ENCODE measurements around the gene COL6A1. TPM values are rescaled to one million over a fixed set of nuclear protein-coding genes. Genes with fewer than 3 reads are reported as not detected.
"Not testable (repeated sequence)": the region's sequence is repeated elsewhere in the genome, so short reads cannot be mapped to it uniquely, and the experiment has no call there.

Gene COL6A1
- polyA plus RNA-seq, 1 experiment, result 493 TPM

- CTCF ChIA-PET, result no interaction called here
- no peak overlapping the region for H3K27ac ChIP-seq (ENCODE audit: low read depth, low read length)
- DNase-seq (ENCODE audit: low read depth, low spot score), result no peak
- POLR2A ChIA-PET, result interaction anchor here (2.5 kb wide), 1 partner anchor 8 kb away, joined by 12 read pairs; no protein-coding TSS in a partner anchor
- peaks cover 29% of the 10 kb centered on the region for H3K9me3 ChIP-seq (ENCODE audit: control insufficient read depth, insufficient read depth, low read length)
- no peak for TF ChIP-seq CTCF (IDR thresholded peaks at IDR 0.05; ENCODE audit: low read depth, low read length)
- no peaks in the 10 kb centered on the region for H3K27me3 ChIP-seq (ENCODE audit: control insufficient read depth, insufficient read depth, low read length)
- no peak overlapping the region for H3K4me3 ChIP-seq (ENCODE audit: low read depth, low read length)
Measured at GRCh38 chr21:46040707-46041106, 59.1 kb downstream of the COL6A1 start.

GRCh38 chr21:46041183-46041582 lies 59.6 kb downstream of the COL6A1 start:
- ChIA-PET CTCF (no interaction called here), POLR2A (no interaction called here)
- no peak for TF ChIP-seq CTCF (IDR thresholded peaks at IDR 0.05; ENCODE audit: low read depth, low read length)
- no peak overlapping the region for H3K4me3 ChIP-seq (ENCODE audit: low read depth, low read length)
- DNase-seq (ENCODE audit: low read depth, low spot score), result no peak
- no peak overlapping the region for H3K27ac ChIP-seq (ENCODE audit: low read depth, low read length)
- H3K27me3 ChIP-seq (ENCODE audit: control insufficient read depth, insufficient read depth, low read length), result no peaks in the 10 kb centered on the region
- peaks cover 29% of the 10 kb centered on the region for H3K9me3 ChIP-seq (ENCODE audit: control insufficient read depth, insufficient read depth, low read length)

GRCh38 chr21:46045154-46045553 lies 63.6 kb downstream of the COL6A1 start:
- peaks cover 3% of the 10 kb centered on the region; the same call in 1 of the 2 replicates for H3K9me3 ChIP-seq (ENCODE audit: control insufficient read depth, insufficient read depth, low read length)
- no peak overlapping the region for H3K27ac ChIP-seq (ENCODE audit: low read depth, low read length)
- ChIA-PET POLR2A (interaction anchor here (1.0 kb wide), 1 partner anchor 9 kb away, joined by 4 read pairs; no protein-coding TSS in a partner anchor), CTCF (no interaction called here)
- no peak overlapping the region for H3K4me3 ChIP-seq (ENCODE audit: low read depth, low read length)
- no peaks in the 10 kb centered on the region for H3K27me3 ChIP-seq (ENCODE audit: control insufficient read depth, insufficient read depth, low read length)
- no peak for TF ChIP-seq CTCF (IDR thresholded peaks at IDR 0.05; ENCODE audit: low read depth, low read length)
- DNase-seq (ENCODE audit: low read depth, low spot score), result no peak

GRCh38 chr21:46046471-46046870 lies 64.9 kb downstream of the COL6A1 start:
- peaks cover 10% of the 10 kb centered on the region for H3K9me3 ChIP-seq (ENCODE audit: control insufficient read depth, insufficient read depth, low read length)
- POLR2A ChIA-PET, result no interaction called here
- no peak for DNase-seq (ENCODE audit: low read depth, low spot score)
- H3K27me3 ChIP-seq (ENCODE audit: control insufficient read depth, insufficient read depth, low read length), result no peaks in the 10 kb centered on the region
- CTCF ChIA-PET, result no interaction called here
- TF ChIP-seq CTCF (IDR thresholded peaks at IDR 0.05; ENCODE audit: low read depth, low read length), result no peak
- no peak overlapping the region for H3K27ac ChIP-seq (ENCODE audit: low read depth, low read length)
- H3K4me3 ChIP-seq (ENCODE audit: low read depth, low read length), result no peak overlapping the region

- H3K4me3 ChIP-seq (ENCODE audit: low read depth, low read length); H3K27ac ChIP-seq (ENCODE audit: low read depth, low read length); DNase-seq (ENCODE audit: low read depth, low spot score); H3K27me3 ChIP-seq (ENCODE audit: control insufficient read depth, insufficient read depth, low read length); POLR2A ChIA-PET; CTCF ChIA-PET: not testable (repeated sequence)
- H3K9me3 ChIP-seq (ENCODE audit: control insufficient read depth, insufficient read depth, low read length), result peaks cover 12% of the 10 kb centered on the region
Measured at GRCh38 chr21:46046906-46047305, 65.3 kb downstream of the COL6A1 start.

Measured in AG04450 (cell line).